Vagina (tissue), 2 donors: Measurements from ENCODE around the gene PTS. TPM values are rescaled to one million over a fixed set of nuclear protein-coding genes. Genes with fewer than 3 reads are reported as not detected.

Experiments used
- DNase-seq, 2 donors: peaks; one replicate each; pipeline ENCODE4 v3.0.0-alpha.2; 2017; ENCODE audit errors: extremely low spot score in 2 of 2
- H3K27ac ChIP-seq: fragments of 200-600 bp; sonication (generic); one replicate; pipeline ENCODE4 v1.5.1; 2019
- H3K27me3 ChIP-seq: fragments of 200-600 bp; sonication (generic); one replicate; pipeline ENCODE4 v1.5.1; 2019
- H3K36me3 ChIP-seq, 2 donors: fragments of 200-600 bp; sonication (generic); one replicate each; pipeline ENCODE4 v1.5.1; 2017 to 2019
- H3K4me1 ChIP-seq: fragments of 200-600 bp; sonication (generic); one replicate; pipeline ENCODE4 v1.5.1; 2019
- H3K4me3 ChIP-seq, 2 donors: fragments of 200-600 bp; sonication (generic); 1 replicate in 1 of 2; 2 replicates in 1 of 2; pipeline ENCODE4 v1.5.1; 2016 to 2019
- H3K9me3 ChIP-seq: fragments of 200-600 bp; sonication (generic); one replicate; pipeline ENCODE4 v1.5.1; 2019
- POLR2A ChIP-seq, 2 donors: fragments of 450-650 bp; IDR thresholded peaks; one replicate each; pipeline ENCODE4 v1.6.1; 2017; ENCODE audit warnings: antibody characterized with exemption in 2 of 2, mild to moderate bottlenecking in 2 of 2, moderate library complexity in 2 of 2
- POLR2AphosphoS5 ChIP-seq, 2 donors: sonication (generic); formaldehyde crosslinking; IDR thresholded peaks; one replicate each; pipeline ENCODE4 v1.9.0; 2017; ENCODE audit warnings: antibody characterized with exemption in 2 of 2, mild to moderate bottlenecking in 2 of 2, low read depth in 1 of 2; ENCODE audit not compliant: insufficient read depth in 1 of 2
- intact Hi-C: fragments of 100-400 bp; cut with DNase I; formaldehyde crosslinking; loops from one replicate; pipeline ENCODE4 v1.15.1; 2023
- small RNA-seq: library from RNA; depleted of rRNA; stranded (forward); fragments of <200 nt; gene quantifications from one replicate; pipeline ENCODE3, GENCODE V24; 2016
- total RNA-seq: library from RNA; depleted of rRNA; stranded (reverse); fragments of >200 nt; gene quantifications from one replicate; pipeline ENCODE4 v1.2.3, GENCODE V29; 2016
- TF ChIP-seq, protein P1 (sequence below), 3 experiments: fragments of 450-650 bp in 2 of 3; fragments of 200-600 bp in 1 of 3; sonication (generic) in 1 of 3; IDR thresholded peaks; one replicate each; pipeline ENCODE4 v1.5.1; 2017 to 2019; ENCODE audit warnings: antibody characterized with exemption in 3 of 3, mild to moderate bottlenecking in 2 of 3, moderate library complexity in 2 of 3

The PTS gene
- total RNA-seq, 1 donor from 2014 or later: 26.3 TPM

DNA sequence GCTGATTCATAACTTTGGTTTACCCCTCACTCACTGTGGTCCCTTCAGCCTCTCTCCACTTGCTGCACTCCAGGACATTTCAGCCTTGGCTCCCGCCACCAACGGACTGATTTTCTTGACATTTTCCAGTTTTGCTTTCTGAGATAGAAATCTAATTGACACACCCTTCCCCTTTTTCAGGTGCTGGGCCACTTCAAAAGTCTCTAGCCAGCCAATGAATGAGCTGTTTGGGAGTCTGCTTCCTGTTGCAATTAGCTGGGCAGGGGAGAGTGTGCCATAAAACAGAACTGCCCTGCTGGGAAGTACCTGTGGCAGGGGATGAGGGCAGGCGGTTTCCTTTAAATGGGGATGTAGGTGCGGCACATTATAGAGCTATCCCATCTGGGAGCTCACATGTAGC, 55.5 kb downstream of the PTS start:
- Histone ChIP-seq H3K4me1 (no peaks in the 10 kb centered on the region), H3K9me3 (no peaks in the 10 kb centered on the region), H3K27me3 (no peaks in the 10 kb centered on the region), H3K4me3 (no peak overlapping the region), H3K27ac (no peak overlapping the region), H3K36me3 (no peaks in the 10 kb centered on the region)
- TF ChIP-seq POLR2A (IDR thresholded peaks at IDR 0.05) (no peak), POLR2AphosphoS5 (IDR thresholded peaks at IDR 0.05; ENCODE audit: insufficient read depth in 1 of 2, low read depth in 1 of 2) (no peak)
- TF ChIP-seq, protein P1, sequence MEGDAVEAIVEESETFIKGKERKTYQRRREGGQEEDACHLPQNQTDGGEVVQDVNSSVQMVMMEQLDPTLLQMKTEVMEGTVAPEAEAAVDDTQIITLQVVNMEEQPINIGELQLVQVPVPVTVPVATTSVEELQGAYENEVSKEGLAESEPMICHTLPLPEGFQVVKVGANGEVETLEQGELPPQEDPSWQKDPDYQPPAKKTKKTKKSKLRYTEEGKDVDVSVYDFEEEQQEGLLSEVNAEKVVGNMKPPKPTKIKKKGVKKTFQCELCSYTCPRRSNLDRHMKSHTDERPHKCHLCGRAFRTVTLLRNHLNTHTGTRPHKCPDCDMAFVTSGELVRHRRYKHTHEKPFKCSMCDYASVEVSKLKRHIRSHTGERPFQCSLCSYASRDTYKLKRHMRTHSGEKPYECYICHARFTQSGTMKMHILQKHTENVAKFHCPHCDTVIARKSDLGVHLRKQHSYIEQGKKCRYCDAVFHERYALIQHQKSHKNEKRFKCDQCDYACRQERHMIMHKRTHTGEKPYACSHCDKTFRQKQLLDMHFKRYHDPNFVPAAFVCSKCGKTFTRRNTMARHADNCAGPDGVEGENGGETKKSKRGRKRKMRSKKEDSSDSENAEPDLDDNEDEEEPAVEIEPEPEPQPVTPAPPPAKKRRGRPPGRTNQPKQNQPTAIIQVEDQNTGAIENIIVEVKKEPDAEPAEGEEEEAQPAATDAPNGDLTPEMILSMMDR (IDR thresholded peaks at IDR 0.05): no peak
- DNase-seq: no peak
- intact Hi-C loops: loop anchor here (10.0 kb wide), 1 partner anchor 167 kb away; no protein-coding TSS in a partner anchor

Small RNA genes lying within 50 kb of the gene (small RNA-seq; reads per million reads assigned to genes)
- not detected for gene MRPS36P4

Other genes with a start within 250 kb of the PTS start
- 19.4 TPM for gene DLAT, start 201.0 kb upstream of the PTS start, total RNA-seq
- gene PIH1D2, start 152.4 kb upstream of the PTS start, total RNA-seq: 1.5 TPM
- 11.8 TPM for gene NKAPD1, start 152.1 kb upstream of the PTS start, total RNA-seq
- gene TIMM8B, start 139.7 kb upstream of the PTS start, total RNA-seq: 43.0 TPM
- gene SDHD, start 139.6 kb upstream of the PTS start, total RNA-seq: 121 TPM
- gene IL18, start 62.3 kb upstream of the PTS start, total RNA-seq: 48.6 TPM
- not detected for gene TEX12, start 59.1 kb upstream of the PTS start, total RNA-seq
- 11.0 TPM for gene BCO2, start 50.9 kb upstream of the PTS start, total RNA-seq
- gene PLET1, start 34.4 kb downstream of the PTS start, total RNA-seq: not detected